Fibroblast of the aortic adventitia (primary cell): ENCODE results near the gene B3GAT2. TPM values are rescaled to one million over a fixed set of nuclear protein-coding genes. Genes with fewer than 3 reads are reported as not detected.

ENCODE experiments used
- DNase-seq: peaks from one replicate; pipeline ENCODE4 v3.0.0-alpha.2; 2010; ENCODE audit warnings: low read depth
- H3K4me3 ChIP-seq: 2 replicates; pipeline ENCODE4 v1.5.1; 2011; ENCODE audit warnings: low read depth, mild to moderate bottlenecking, control low read depth, low read length, moderate library complexity
- CTCF ChIP-seq: IDR thresholded peaks from 2 replicates; pipeline ENCODE4 v1.5.1; 2011; ENCODE audit warnings: mild to moderate bottlenecking, low read length, control low read depth, inconsistent platforms; ENCODE audit not compliant: insufficient read depth
- total RNA-seq: library from RNA; depleted of rRNA; stranded (reverse); fragments of >200 nt; gene quantifications from 2 replicates; pipeline ENCODE4 v1.2.3, GENCODE V29; 2012; ENCODE audit warnings: low replicate concordance

Gene B3GAT2
- total RNA-seq, 1 donor, result not detected

DNA sequence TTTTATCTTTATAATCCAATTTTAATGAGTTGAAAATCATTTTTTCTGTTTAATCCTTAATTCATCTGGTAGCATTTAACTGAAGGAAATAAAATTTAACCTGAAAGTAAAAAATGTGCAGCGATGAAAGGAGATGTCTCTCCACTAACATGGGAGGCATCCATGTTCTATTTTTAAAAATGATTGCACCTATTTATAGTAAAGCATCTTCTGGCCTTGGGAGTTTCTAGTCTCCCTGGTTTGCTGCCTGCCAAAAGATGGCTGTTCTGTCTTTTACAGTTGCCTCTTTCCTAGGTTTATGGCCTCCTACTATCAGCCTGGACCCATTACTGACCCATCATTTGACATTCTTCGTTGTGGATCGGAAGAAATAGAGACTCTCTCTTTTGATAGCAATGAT lies 143.0 kb downstream of the B3GAT2 start:
- H3K4me3 ChIP-seq, result no peak overlapping the region
- DNase-seq, result no peak

DNA sequence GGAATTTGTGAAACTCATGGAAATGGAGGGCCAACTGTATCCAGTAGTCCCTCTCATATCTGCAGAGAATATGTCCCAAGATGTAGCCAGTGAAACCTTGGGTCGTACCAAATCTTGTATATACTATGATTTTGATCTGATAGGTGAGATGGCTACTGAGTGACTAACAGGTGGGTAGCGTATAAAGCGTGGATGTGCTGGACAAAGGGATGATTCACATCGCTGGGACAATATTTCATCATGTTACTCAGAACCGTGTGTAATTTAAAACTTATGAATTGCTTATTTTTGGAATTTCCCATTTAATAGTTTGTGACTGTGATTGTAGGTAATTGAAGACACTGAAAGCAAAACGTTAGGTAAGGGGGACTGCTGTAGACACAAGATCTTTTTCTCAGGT lies 145.1 kb downstream of the B3GAT2 start:
- TF ChIP-seq CTCF, result no peak
- H3K4me3 ChIP-seq, result no peak overlapping the region
- no peak for DNase-seq

More for the DNA sequence above, 143.0 kb downstream of the B3GAT2 start:
- TF ChIP-seq CTCF, result no peak
